NT2/D1 (cell line): Measurements from ENCODE around the gene SDK2.

Experiments
- SUZ12 ChIP-seq: IDR thresholded peaks from 2 replicates; pipeline ENCODE4 v1.6.1; 2011; ENCODE audit not compliant: insufficient read length, insufficient read depth; ENCODE audit errors: extremely low read depth
- ZNF274 ChIP-seq: IDR thresholded peaks from 2 replicates; pipeline ENCODE4 v1.6.1; 2011; ENCODE audit warnings: mild to moderate bottlenecking, low read depth, low read length

GRCh38 chr17:73357981-73358380, 286.3 kb downstream of the SDK2 start:
- no peak for TF ChIP-seq ZNF274
- no peak for TF ChIP-seq SUZ12
